HG02943 (cell line): ENCODE measurements around the gene MEF2C.
"Not testable (repeated sequence)": the region's sequence is repeated elsewhere in the genome, so short reads cannot be mapped to it uniquely, and the experiment has no call there.

ENCODE experiments used
- ATAC-seq: cut with Tn5 transposase; IDR thresholded peaks from one replicate; pipeline ENCODE4 v1.9.1; 2021; ENCODE audit warnings: mild to moderate bottlenecking, low read depth, moderate library complexity; ENCODE audit not compliant: unreplicated experiment

Gene MEF2C

GRCh38 chr5:88883059-88883835 is at the start of gene MEF2C:
TSS of gene MEF2C (minus strand) at chr5:88883184. CDS start at chr5:88823788, 59,396 bp downstream.
- ATAC-seq, result peak; percentile 28

- no peak for ATAC-seq
These were observed 49.6 kb upstream of the MEF2C start for GRCh38 chr5:88932541-88932940.

- ATAC-seq, result no peak
These were observed 47.4 kb upstream of the MEF2C start for GRCh38 chr5:88930335-88930734.

GRCh38 chr5:88929385-88929784 is 46.4 kb upstream of the MEF2C start:
- ATAC-seq, result no peak

- ATAC-seq, result no peak
These were observed 43.8 kb upstream of the MEF2C start for GRCh38 chr5:88926774-88927173.

GRCh38 chr5:88925692-88926490 is 42.9 kb upstream of the MEF2C start:
- no peak for ATAC-seq

- no peak for ATAC-seq
These were observed 41.3 kb upstream of the MEF2C start for GRCh38 chr5:88924330-88924657.

- ATAC-seq, result no peak
These were observed 40.8 kb upstream of the MEF2C start for GRCh38 chr5:88923623-88924329.

- ATAC-seq, result not testable (repeated sequence)
These were observed 29.8 kb upstream of the MEF2C start for GRCh38 chr5:88912743-88913142.

- ATAC-seq, result not testable (repeated sequence)
These were observed 28.1 kb upstream of the MEF2C start for GRCh38 chr5:88911059-88911572.

- ATAC-seq, result not testable (repeated sequence)
These were observed 21.5 kb upstream of the MEF2C start for GRCh38 chr5:88904478-88904877.

- not testable (repeated sequence) for ATAC-seq
These were observed 21.0 kb upstream of the MEF2C start for GRCh38 chr5:88903966-88904365.

- not testable (repeated sequence) for ATAC-seq
These were observed 18.1 kb upstream of the MEF2C start for GRCh38 chr5:88901077-88901476.

GRCh38 chr5:88899096-88899737 is 16.2 kb upstream of the MEF2C start:
- ATAC-seq, result no peak

GRCh38 chr5:88897748-88898147 is 14.8 kb upstream of the MEF2C start:
- no peak for ATAC-seq

- ATAC-seq, result no peak
These were observed 12.9 kb upstream of the MEF2C start for GRCh38 chr5:88895681-88896501.

- no peak for ATAC-seq
These were observed 9.7 kb upstream of the MEF2C start for GRCh38 chr5:88892669-88893068.

GRCh38 chr5:88890070-88890781 is 7.2 kb upstream of the MEF2C start:
- no peak for ATAC-seq
